Neutrophil (primary cell): ENCODE results near the gene TM6SF1.

ENCODE experiments used
- H3K27ac ChIP-seq: fragments of 200-600 bp; sonication (generic); 2 replicates; pipeline ENCODE4 v1.5.1; 2016; ENCODE audit warnings: mild to moderate bottlenecking, moderate library complexity
- H3K27me3 ChIP-seq: fragments of 200-600 bp; sonication (generic); 2 replicates; pipeline ENCODE4 v1.6.0; 2016; ENCODE audit warnings: mild to moderate bottlenecking
- H3K36me3 ChIP-seq: fragments of 200-600 bp; sonication (generic); 2 replicates; pipeline ENCODE4 v1.5.1; 2017
- H3K4me1 ChIP-seq, 2 experiments: fragments of 200-600 bp in 1 of 2; sonication (generic) in 1 of 2; 1 replicate in 1 of 2; 2 replicates in 1 of 2; pipeline versions ENCODE4 v1.5.1 to v1.6.1; 2013 to 2016; ENCODE audit warnings: low read depth in 1 of 2, low read length in 1 of 2, mild to moderate bottlenecking in 1 of 2, moderate library complexity in 1 of 2; ENCODE audit not compliant: control insufficient read depth in 1 of 2, insufficient read depth in 1 of 2
- H3K4me3 ChIP-seq, 2 experiments: fragments of 200-600 bp in 1 of 2; sonication (generic) in 1 of 2; 1 replicate in 1 of 2; 2 replicates in 1 of 2; pipeline ENCODE4 v1.5.1; 2013 to 2016; ENCODE audit warnings: low read depth in 1 of 2, low read length in 1 of 2, mild to moderate bottlenecking in 1 of 2, moderate library complexity in 1 of 2
- H3K9me3 ChIP-seq: fragments of 200-600 bp; sonication (generic); 2 replicates; pipeline ENCODE4 v1.5.1; 2016
- TF ChIP-seq, protein P1 (sequence below): fragments of 200-600 bp; sonication (generic); IDR thresholded peaks from 2 replicates; pipeline ENCODE4 v1.5.1; 2016; ENCODE audit warnings: antibody characterized with exemption

The TM6SF1 gene

GRCh38 chr15:83160741-83161140, 53.3 kb downstream of the TM6SF1 start:
- Histone ChIP-seq H3K27ac (no peak overlapping the region), H3K9me3 (no peaks in the 10 kb centered on the region), H3K4me3 (no peak overlapping the region), H3K27me3 (no peaks in the 10 kb centered on the region), H3K4me1 (no peaks in the 10 kb centered on the region), H3K36me3 (no peaks in the 10 kb centered on the region)
- TF ChIP-seq, protein P1, sequence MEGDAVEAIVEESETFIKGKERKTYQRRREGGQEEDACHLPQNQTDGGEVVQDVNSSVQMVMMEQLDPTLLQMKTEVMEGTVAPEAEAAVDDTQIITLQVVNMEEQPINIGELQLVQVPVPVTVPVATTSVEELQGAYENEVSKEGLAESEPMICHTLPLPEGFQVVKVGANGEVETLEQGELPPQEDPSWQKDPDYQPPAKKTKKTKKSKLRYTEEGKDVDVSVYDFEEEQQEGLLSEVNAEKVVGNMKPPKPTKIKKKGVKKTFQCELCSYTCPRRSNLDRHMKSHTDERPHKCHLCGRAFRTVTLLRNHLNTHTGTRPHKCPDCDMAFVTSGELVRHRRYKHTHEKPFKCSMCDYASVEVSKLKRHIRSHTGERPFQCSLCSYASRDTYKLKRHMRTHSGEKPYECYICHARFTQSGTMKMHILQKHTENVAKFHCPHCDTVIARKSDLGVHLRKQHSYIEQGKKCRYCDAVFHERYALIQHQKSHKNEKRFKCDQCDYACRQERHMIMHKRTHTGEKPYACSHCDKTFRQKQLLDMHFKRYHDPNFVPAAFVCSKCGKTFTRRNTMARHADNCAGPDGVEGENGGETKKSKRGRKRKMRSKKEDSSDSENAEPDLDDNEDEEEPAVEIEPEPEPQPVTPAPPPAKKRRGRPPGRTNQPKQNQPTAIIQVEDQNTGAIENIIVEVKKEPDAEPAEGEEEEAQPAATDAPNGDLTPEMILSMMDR = no peak

DNA sequence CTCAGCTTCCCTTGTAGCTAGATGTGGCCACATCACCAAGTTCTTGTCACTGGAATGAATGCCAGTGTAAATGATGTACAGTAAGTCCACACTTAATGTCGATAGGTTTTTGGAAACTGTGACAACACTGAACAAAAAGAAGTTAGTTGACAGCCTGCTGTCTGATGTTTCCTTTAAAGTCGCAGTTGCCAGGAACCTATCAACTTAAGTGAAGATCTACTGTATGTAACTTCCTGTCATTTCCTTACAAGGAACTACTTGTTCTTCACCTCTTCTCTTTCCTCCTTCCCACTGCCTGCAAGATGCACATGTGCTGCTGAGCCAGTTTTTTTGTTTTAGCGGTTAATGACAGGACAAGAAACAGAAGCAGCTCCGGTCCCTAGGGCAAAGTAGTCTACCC, 55.6 kb downstream of the TM6SF1 start:
- no peak overlapping the region for H3K4me3 ChIP-seq
- no peaks in the 10 kb centered on the region for H3K27me3 ChIP-seq
- no peaks in the 10 kb centered on the region for H3K36me3 ChIP-seq
- H3K27ac ChIP-seq = no peak overlapping the region
- TF ChIP-seq, protein P1 = no peak
- no peaks in the 10 kb centered on the region for H3K4me1 ChIP-seq
- H3K9me3 ChIP-seq = no peaks in the 10 kb centered on the region

GRCh38 chr15:83164111-83164770, 56.8 kb downstream of the TM6SF1 start:
- Histone ChIP-seq H3K4me1 (no peaks in the 10 kb centered on the region), H3K9me3 (no peaks in the 10 kb centered on the region), H3K4me3 (no peak overlapping the region), H3K27ac (no peak overlapping the region), H3K27me3 (no peaks in the 10 kb centered on the region), H3K36me3 (no peaks in the 10 kb centered on the region)
- TF ChIP-seq, protein P1 = no peak

DNA sequence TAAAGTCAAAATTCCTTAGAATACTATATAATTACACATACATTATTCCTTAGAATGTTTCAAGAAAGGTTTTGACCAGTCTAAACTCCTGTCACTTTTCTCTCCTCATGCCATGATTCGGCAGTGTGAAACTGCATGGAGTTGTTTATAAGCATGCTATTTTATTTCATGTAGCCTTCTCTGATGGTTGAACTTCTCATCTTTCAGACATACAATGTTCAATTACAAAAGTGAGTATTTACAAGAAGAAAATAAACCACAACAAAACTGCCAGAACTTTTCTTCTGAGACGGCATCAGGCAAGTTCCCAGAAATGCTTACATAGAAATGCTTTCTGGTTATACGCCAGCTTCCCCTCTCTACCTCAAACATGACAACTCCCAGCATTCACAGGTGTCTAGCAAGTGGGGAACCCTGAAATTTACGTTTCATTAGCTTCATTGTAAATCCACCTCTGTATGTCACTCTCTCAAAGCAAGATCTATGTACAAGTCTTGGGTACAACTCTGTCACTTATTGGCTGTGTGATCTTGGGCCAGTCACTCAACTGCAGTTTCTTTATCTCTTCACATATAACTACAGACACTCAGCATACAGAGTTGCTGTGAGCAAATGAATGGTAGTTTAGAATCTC, 57.4 kb downstream of the TM6SF1 start:
- Histone ChIP-seq H3K27ac (no peak overlapping the region), H3K9me3 (no peaks in the 10 kb centered on the region), H3K36me3 (no peaks in the 10 kb centered on the region), H3K4me1 (no peaks in the 10 kb centered on the region), H3K27me3 (no peaks in the 10 kb centered on the region), H3K4me3 (no peak overlapping the region)
- TF ChIP-seq, protein P1 = no peak

- H3K27ac ChIP-seq = no peak overlapping the region
- H3K36me3 ChIP-seq = no peaks in the 10 kb centered on the region
- H3K9me3 ChIP-seq = no peaks in the 10 kb centered on the region
- no peaks in the 10 kb centered on the region for H3K27me3 ChIP-seq
- TF ChIP-seq, protein P1 = no peak
- no peak overlapping the region for H3K4me3 ChIP-seq
- H3K4me1 ChIP-seq = no peaks in the 10 kb centered on the region
Measured at GRCh38 chr15:83166218-83166617, 58.8 kb downstream of the TM6SF1 start.
